BE2C (cell line): ENCODE measurements around the gene NUMA1.
A peak's percentile ranks its signal among the peaks of the same experiment; 100 is the strongest.

Experiments used
- DNase-seq: peaks from one replicate; pipeline ENCODE4 v3.0.0-alpha.2; 2020
- H3K27me3 ChIP-seq: fragments of 250-450 bp; sonication (Bioruptor Pico); 2 replicates; pipeline ENCODE4 v1.5.1; 2020; ENCODE audit warnings: mild to moderate bottlenecking
- H3K36me3 ChIP-seq: fragments of 250-450 bp; sonication (Bioruptor Pico); 2 replicates; pipeline ENCODE4 v1.5.1; 2020; ENCODE audit warnings: mild to moderate bottlenecking
- H3K4me1 ChIP-seq: fragments of 250-450 bp; sonication (Bioruptor Pico); 2 replicates; pipeline ENCODE4 v1.5.1; 2020
- H3K4me3 ChIP-seq: 2 replicates; pipeline ENCODE4 v1.5.1; 2011; ENCODE audit warnings: low read depth, low read length
- H3K9me3 ChIP-seq: fragments of 250-450 bp; sonication (Bioruptor Pico); 2 replicates; pipeline ENCODE4 v1.5.1; 2020
- CTCF ChIP-seq: IDR thresholded peaks from 2 replicates; pipeline ENCODE4 v1.5.1; 2012; ENCODE audit warnings: mild to moderate bottlenecking, low read depth, low read length

NUMA1 gene

DNA sequence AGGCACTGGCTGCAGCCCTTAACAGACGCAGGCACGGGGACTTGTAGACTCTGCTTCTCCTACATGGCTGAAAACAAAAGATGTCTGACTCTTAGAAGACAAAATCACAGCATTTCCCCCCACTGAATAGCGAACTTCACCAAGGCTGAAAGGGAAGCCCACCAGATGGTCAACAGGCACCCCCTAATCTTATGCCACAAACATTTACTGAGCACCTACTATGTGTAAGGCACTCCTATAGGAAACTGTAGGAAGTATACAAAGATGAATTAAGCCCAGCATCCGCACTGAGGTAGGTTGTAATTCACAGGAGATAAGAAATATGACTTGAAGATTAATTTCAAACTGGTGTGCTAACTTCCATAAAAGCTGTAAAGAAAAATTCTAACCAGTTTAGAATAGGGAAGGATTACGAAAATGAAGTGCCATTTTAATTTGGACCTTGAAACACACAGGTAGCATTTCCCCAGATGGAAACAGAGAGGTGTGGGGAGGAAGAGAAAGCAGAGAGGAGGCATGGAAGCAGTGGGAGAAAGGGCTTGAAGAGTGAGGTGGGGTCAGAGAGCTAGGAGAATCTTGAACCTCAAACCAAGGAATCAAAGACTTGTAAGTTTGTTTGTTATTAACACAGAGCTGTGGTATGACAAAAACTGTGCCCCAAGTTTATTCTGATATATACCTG lies 38.1 kb downstream of the NUMA1 start:
- H3K4me3 ChIP-seq: peak overlapping the region; percentile 73
- no peaks in the 10 kb centered on the region for H3K27me3 ChIP-seq
- no peak for TF ChIP-seq CTCF
- H3K9me3 ChIP-seq: no peaks in the 10 kb centered on the region
- H3K36me3 ChIP-seq: peaks cover 11% of the 10 kb centered on the region
- DNase-seq: no peak
- peaks cover 23% of the 10 kb centered on the region for H3K4me1 ChIP-seq

DNA sequence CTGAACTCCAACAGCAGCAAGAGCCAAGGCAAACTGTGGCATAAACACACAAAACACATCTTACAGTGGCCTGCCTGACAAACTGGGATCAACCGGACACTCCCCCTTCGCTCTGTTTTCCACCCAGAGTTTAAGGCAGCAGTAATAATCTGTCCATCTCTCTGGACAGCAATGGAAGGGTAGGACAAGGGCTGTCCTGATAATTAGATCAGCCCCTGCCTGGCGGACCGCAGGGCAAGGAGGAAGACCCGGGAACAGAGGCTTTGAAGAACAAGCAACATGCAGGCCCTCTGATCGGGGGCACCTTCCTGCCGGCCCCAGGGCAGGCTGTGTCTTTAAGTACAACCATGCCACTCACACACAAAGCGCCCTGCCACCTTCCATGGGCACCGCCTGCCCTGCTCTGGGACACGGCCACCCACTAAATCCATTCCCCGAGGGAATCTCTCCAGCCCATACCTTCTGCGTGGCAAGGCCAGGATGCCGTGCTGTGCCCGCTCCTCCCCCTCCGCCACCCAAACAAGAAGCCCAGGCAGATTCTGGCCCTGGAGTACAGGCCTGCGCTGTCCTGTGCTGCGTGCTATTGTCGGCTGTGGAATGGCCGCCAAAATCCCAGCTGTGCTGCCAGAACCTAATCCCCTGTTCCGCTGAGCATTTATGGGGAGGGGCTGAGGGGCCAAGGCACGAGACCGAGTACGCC lies 38.8 kb downstream of the NUMA1 start:
- Histone ChIP-seq H3K4me3 (peak overlapping the region; percentile 73), H3K27me3 (no peaks in the 10 kb centered on the region), H3K36me3 (peaks cover 12% of the 10 kb centered on the region), H3K9me3 (no peaks in the 10 kb centered on the region), H3K4me1 (peaks cover 23% of the 10 kb centered on the region)
- no peak for TF ChIP-seq CTCF
- DNase-seq: peak; percentile 85

GRCh38 chr11:72040491-72041363 lies 39.6 kb downstream of the NUMA1 start:
- peak; percentile 95 for DNase-seq
- Histone ChIP-seq H3K36me3 (peaks cover 17% of the 10 kb centered on the region), H3K4me1 (peaks cover 23% of the 10 kb centered on the region), H3K27me3 (no peaks in the 10 kb centered on the region), H3K4me3 (peak overlapping the region; percentile 73), H3K9me3 (no peaks in the 10 kb centered on the region)
- TF ChIP-seq CTCF: no peak

DNA sequence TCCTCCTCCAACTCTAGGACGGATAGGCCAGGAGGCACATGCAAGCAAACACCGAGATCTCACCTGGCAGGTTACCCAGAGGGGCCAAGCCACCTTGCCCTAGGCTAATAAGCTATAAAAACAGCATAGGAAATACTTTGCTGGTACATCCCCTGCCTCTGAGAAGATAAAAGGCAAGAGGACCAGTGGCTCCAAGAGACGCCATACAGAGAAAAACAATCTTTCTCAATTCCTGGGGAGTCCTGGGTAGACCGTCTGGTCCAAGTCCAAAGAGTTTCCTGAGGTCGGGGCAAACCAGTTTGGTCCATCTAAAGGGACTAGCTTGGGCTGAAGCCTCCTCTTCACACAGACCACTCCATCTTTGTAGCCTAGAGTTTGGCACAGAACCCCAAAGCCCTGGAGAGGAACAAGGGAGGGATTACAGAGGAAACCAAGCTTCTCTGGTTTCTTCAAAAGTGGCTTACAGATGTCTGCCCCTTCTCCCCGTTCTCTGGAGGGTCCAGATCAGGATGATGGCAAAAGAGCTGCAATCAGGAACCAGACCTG lies 40.4 kb downstream of the NUMA1 start:
- H3K9me3 ChIP-seq: no peaks in the 10 kb centered on the region
- DNase-seq: no peak
- no peak for TF ChIP-seq CTCF
- peaks cover 23% of the 10 kb centered on the region for H3K4me1 ChIP-seq
- H3K36me3 ChIP-seq: peaks cover 25% of the 10 kb centered on the region
- H3K27me3 ChIP-seq: no peaks in the 10 kb centered on the region
- H3K4me3 ChIP-seq: peak overlapping the region; percentile 73

- H3K4me3 ChIP-seq: peak overlapping the region; percentile 73
- TF ChIP-seq CTCF: no peak
- H3K27me3 ChIP-seq: no peaks in the 10 kb centered on the region
- H3K36me3 ChIP-seq: peaks cover 32% of the 10 kb centered on the region
- DNase-seq: no peak
- peaks cover 23% of the 10 kb centered on the region for H3K4me1 ChIP-seq
- H3K9me3 ChIP-seq: no peaks in the 10 kb centered on the region
These were observed 41.1 kb downstream of the NUMA1 start for GRCh38 chr11:72039031-72039855.
